GM12878 (cell line): Measurements from ENCODE around the gene NFKBIA. TPM values are rescaled to one million over a fixed set of nuclear protein-coding genes. Genes with fewer than 3 reads are reported as not detected.
A peak's percentile ranks its signal among the peaks of the same experiment; 100 is the strongest.
"Not testable (repeated sequence)": the region's sequence is repeated elsewhere in the genome, so short reads cannot be mapped to it uniquely, and the experiment has no call there.

Experiments
- ATAC-seq: fragments of 200-7000 bp; cut with Tn5 transposase; 3 replicates; pipeline ENCODE4 v1.9.1; 2020; ENCODE audit warnings: mild to moderate bottlenecking, moderate library complexity
- BruUV-seq: library from RNA; stranded (reverse); fragments of 400-500 nt; replicated peaks from 2 replicates; lab custom pipeline; 2021; lab: Mats Ljungman, UMichigan
- CTCF ChIA-PET: fragments of 300-600 bp; sonication (Branson Sonifier 250); formaldehyde crosslinking; extraction: SDS; loops from one replicate; lab custom pipeline; 2021; ENCODE audit warnings: inconsistent platforms; lab: Yijun Ruan, JAX
- POLR2A ChIA-PET: fragments of 350-600 bp; formaldehyde crosslinking; extraction: SDS; loops from one replicate; lab custom pipeline; 2021; ENCODE audit warnings: inconsistent platforms; lab: Charles Lee
- RAD21 ChIA-PET: fragments of 300-600 bp; sonication (Branson Sonifier 250); formaldehyde crosslinking; loops from one replicate; lab custom pipeline; 2023; ENCODE audit warnings: antibody characterized with exemption; ENCODE audit not compliant: unreplicated experiment; lab: Charles Lee
- SMC1A ChIA-PET: fragments of 300-600 bp; sonication (Branson Sonifier 250); formaldehyde crosslinking; loops from one replicate; lab custom pipeline; 2023; ENCODE audit not compliant: unreplicated experiment, uncharacterized antibody; lab: Charles Lee
- DNase-seq: peaks from one replicate; pipeline ENCODE4 v3.0.0-alpha.2; 2011; ENCODE audit warnings: low read depth, low spot score
- FAIRE-seq: peaks from 3 replicates; lab custom pipeline; 2011; peaks lifted over from hg19 to GRCh38; lab: Jason Lieb, UNC
- H2AFZ ChIP-seq: 2 replicates; pipeline ENCODE4 v1.6.0; 2011; ENCODE audit warnings: low read depth, low read length, control low read depth; ENCODE audit not compliant: control insufficient read depth
- H3K27ac ChIP-seq: 2 replicates; pipeline ENCODE4 v1.5.1; 2011; ENCODE audit warnings: control low read depth; ENCODE audit not compliant: control insufficient read depth, insufficient read depth
- H3K27me3 ChIP-seq, 2 experiments: replicated peaks in 1 of 2; 2 replicates each; pipeline versions ENCODE4 v1.6.0 to v1.6.1; 2011; ENCODE audit warnings: low read length in 1 of 2; ENCODE audit not compliant: control insufficient read depth in 2 of 2, insufficient read depth in 2 of 2
- H3K36me3 ChIP-seq, 2 experiments: 2 replicates each; pipeline ENCODE4 v1.5.1; 2011; ENCODE audit warnings: low read length in 1 of 2; ENCODE audit not compliant: control insufficient read depth in 2 of 2, insufficient read depth in 2 of 2
- H3K4me1 ChIP-seq: 2 replicates; pipeline ENCODE4 v1.6.1; 2011; ENCODE audit warnings: mild to moderate bottlenecking, low read length, moderate library complexity, mixed read lengths; ENCODE audit not compliant: control insufficient read depth, insufficient read depth
- H3K4me2 ChIP-seq: 2 replicates; pipeline ENCODE4 v1.6.0; 2011; ENCODE audit warnings: control low read depth; ENCODE audit not compliant: control insufficient read depth, insufficient read depth
- H3K4me3 ChIP-seq: fragments of 200-600 bp; sonication (generic); 2 replicates; pipeline ENCODE4 v1.5.1; 2016
- H3K79me2 ChIP-seq: 2 replicates; pipeline ENCODE4 v1.6.0; 2011; ENCODE audit warnings: low read length; ENCODE audit not compliant: control insufficient read depth, insufficient read depth
- H3K9ac ChIP-seq: 2 replicates; pipeline ENCODE4 v1.8.0; 2011; ENCODE audit warnings: low read length, control low read depth, mixed read lengths; ENCODE audit not compliant: control insufficient read depth, insufficient read depth
- H3K9me3 ChIP-seq: replicated peaks from 3 replicates; pipeline ENCODE4 v1.5.1; 2011; ENCODE audit warnings: mild to moderate bottlenecking, low read length; ENCODE audit not compliant: control insufficient read depth, insufficient read depth
- H4K20me1 ChIP-seq: 2 replicates; pipeline ENCODE4 v1.6.0; 2011; ENCODE audit not compliant: control insufficient read depth, insufficient read depth
- EED ChIP-seq: sonication (generic); IDR thresholded peaks from 2 replicates; pipeline ENCODE4 v1.6.1; 2016; ENCODE audit warnings: antibody characterized with exemption, low read depth
- IKZF1 ChIP-seq: fragments of 450-650 bp; conservative IDR thresholded peaks from 2 replicates; pipeline ENCODE4 v1.6.1; 2017; ENCODE audit warnings: antibody characterized with exemption, mild to moderate bottlenecking
- IKZF2 ChIP-seq, 2 experiments: fragments of 450-650 bp; IDR thresholded peaks; 2 replicates each; pipeline ENCODE4 v1.6.1; 2017; ENCODE audit warnings: mild to moderate bottlenecking in 2 of 2, moderate library complexity in 2 of 2
- NRF1 ChIP-seq: conservative IDR thresholded peaks from 2 replicates; pipeline ENCODE4 v1.6.1; 2011; ENCODE audit warnings: mild to moderate bottlenecking, low read depth, low read length, improper control_type of control experiment
- SPI1 ChIP-seq: IDR thresholded peaks from 2 replicates; pipeline ENCODE4 v1.6.1; 2011; ENCODE audit warnings: low read depth, mild to moderate bottlenecking, low read length, moderate library complexity, borderline replicate concordance; ENCODE audit not compliant: insufficient read depth
- YBX1 ChIP-seq: fragments of 450-650 bp; IDR thresholded peaks from 2 replicates; pipeline ENCODE4 v1.6.1; 2016; ENCODE audit warnings: antibody characterized with exemption
- ZBED1 ChIP-seq: IDR thresholded peaks from 2 replicates; pipeline ENCODE4 v1.6.1; 2016; ENCODE audit warnings: borderline replicate concordance
- WGBS: methylation state at CpG from one replicate; pipeline ENCODE4 v1.1.6; 2016; ENCODE audit warnings: low lambda C conversion rate; ENCODE audit not compliant: insufficient replicate concordance, insufficient coverage; ENCODE audit errors: missing lambda C conversion rate; 5-methylcytosine and 5-hydroxymethylcytosine counted together
- in situ Hi-C: fragments of 300-500 bp; cut with MboI; formaldehyde crosslinking; loops from 9 replicates; pipeline ENCODE4 v1.14.3; 2018; ENCODE audit warnings: mixed read lengths
- intact Hi-C: fragments of 100-400 bp; cut with micrococcal nuclease; formaldehyde crosslinking; loops from one replicate; pipeline ENCODE4 v1.14.2; 2022; ENCODE audit not compliant: unreplicated experiment
- polyA plus RNA-seq, 11 experiments: library from polyadenylated mRNA; depleted of rRNA in 4 of 11; unstranded in 6 of 11; stranded (reverse) in 5 of 11; fragments of >200 nt; fragmentation: Nextera tagmentation in 4 of 11; fragmentation: Illumina TruSeq in 1 of 11; extraction: Ambion mirVana in 4 of 11; extraction: Trizol in 1 of 11; gene quantifications; 1 replicate in 1 of 11; 2 replicates in 10 of 11; pipeline versions ENCODE4 v1.2.1 to v1.2.3, GENCODE V29; 2011 to 2016; ENCODE audit warnings: inconsistent platforms in 2 of 11, missing spikeins in 2 of 11, low read depth in 1 of 11
- total RNA-seq, 4 experiments: library from RNA; depleted of rRNA in 3 of 4; stranded (reverse); fragments of >200 nt in 3 of 4; fragmentation: Illumina TruSeq in 1 of 4; extraction: Trizol in 1 of 4; gene quantifications; 2 replicates each; pipeline versions ENCODE4 v1.2.1 to v1.2.3, GENCODE V29; 2013 to 2021

Gene NFKBIA
- total and polyA plus RNA-seq, 10 of the 15 experiments (the other 5 are each of a cell fraction or from before 2014, with no cell fraction given) = 123 to 419 (median 267) TPM

DNA sequence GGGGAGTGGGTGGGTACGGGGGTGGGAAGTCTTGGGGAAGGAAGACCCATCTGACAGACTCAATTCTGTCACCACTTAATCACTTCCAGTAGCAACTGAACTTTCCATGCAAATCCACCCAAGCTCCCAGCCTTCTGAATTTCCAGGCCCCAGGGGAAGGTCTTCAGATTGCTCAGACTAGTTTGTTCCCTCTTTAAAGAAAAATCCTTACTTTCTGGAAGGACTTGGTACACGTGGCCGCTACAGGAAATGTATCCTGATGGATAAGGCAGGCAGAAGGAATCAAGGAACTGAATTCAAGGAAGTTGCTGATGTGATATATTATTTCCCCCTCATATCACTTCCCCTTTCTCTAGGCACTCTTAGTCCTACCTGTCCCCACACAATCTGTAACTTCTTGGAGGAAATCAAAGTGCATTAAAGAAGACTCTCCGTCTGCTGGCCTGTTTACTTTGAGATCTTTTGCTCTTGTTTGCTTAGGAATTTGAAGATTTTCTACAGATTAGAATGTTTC lies 6.4 kb downstream of the NFKBIA start:
- POLR2A ChIA-PET = interaction anchor here (1.0 kb wide), 1 partner anchor 77 kb away, joined by 3 read pairs; no protein-coding TSS in a partner anchor
- Histone ChIP-seq H3K9me3 (no peaks in the 10 kb centered on the region), H3K4me3 (no peak overlapping the region), H3K36me3 (peaks cover 12 to 17% of the 10 kb centered on the region in 2 experiments), H3K4me2 (no peak overlapping the region), H3K9ac (no peak overlapping the region), H4K20me1 (no peaks in the 10 kb centered on the region; the same call in 1 of the 2 replicates), H3K4me1 (no peaks in the 10 kb centered on the region; the same call in 1 of the 2 replicates), H2AFZ (no peak overlapping the region), H3K27me3 (no peaks in the 10 kb centered on the region), H3K79me2 (peaks cover 24% of the 10 kb centered on the region), H3K27ac (no peak overlapping the region)
- BruUV-seq = no TSS peak
- 11% methylated on average over 4 of the region's 4 CpGs for WGBS
- intact Hi-C loops = no loop called here
- CTCF ChIA-PET = interaction anchor here (0.6 to 2.2 kb wide), 5 partner anchors 25 to 539 kb away, joined by 3 to 5 read pairs (median 3); no protein-coding TSS in a partner anchor
- RAD21 ChIA-PET = interaction anchor here (0.6 to 1.6 kb wide), 8 partner anchors 16 to 168 kb away, joined by 3 to 8 read pairs (median 4); partner anchors contain the start of gene PSMA6
- 0 out of 2 replicates have a peak, but pooled peaks have one; percentile 11 for TF ChIP-seq ZBED1
- peak; percentile 86 for TF ChIP-seq SPI1
- peak; percentile 76 for TF ChIP-seq IKZF1
- no peak for TF ChIP-seq YBX1
- TF ChIP-seq IKZF2 (IDR thresholded peaks at IDR 0.05) = peak; percentile 62 to 76
- no peak for TF ChIP-seq NRF1
- TF ChIP-seq EED = peak; percentile 51
- SMC1A ChIA-PET = interaction anchor here (1.2 to 2.0 kb wide), 3 partner anchors 18 to 183 kb away, joined by 5 to 7 read pairs (median 6); no protein-coding TSS in a partner anchor
- DNase-seq (no peak), ATAC-seq (peak; percentile 8), FAIRE-seq (no peak)
- in situ Hi-C loops = no loop called here

GRCh38 chr14:35396610-35397009 lies 7.9 kb downstream of the NFKBIA start:
- H3K9me3 ChIP-seq, H3K9ac ChIP-seq, H2AFZ ChIP-seq, H3K4me3 ChIP-seq, H4K20me1 ChIP-seq, H3K27ac ChIP-seq, H3K36me3 ChIP-seq, BruUV-seq, H3K79me2 ChIP-seq, intact Hi-C loops, FAIRE-seq, ATAC-seq, in situ Hi-C loops, H3K4me1 ChIP-seq, H3K4me2 ChIP-seq, H3K27me3 ChIP-seq, DNase-seq: not testable (repeated sequence)
- SMC1A ChIA-PET = interaction anchor here (1.1 kb wide), 1 partner anchor 96 kb away, joined by 4 read pairs; no protein-coding TSS in a partner anchor
- WGBS = 85% methylated on average over 7 of the region's 7 CpGs
- POLR2A ChIA-PET = interaction anchor here (0.6 kb wide), 1 partner anchor 84 kb away, joined by 3 read pairs; no protein-coding TSS in a partner anchor
- RAD21 ChIA-PET = interaction anchor here (1.6 kb wide), 1 partner anchor 167 kb away, joined by 6 read pairs; no protein-coding TSS in a partner anchor
- CTCF ChIA-PET = interaction anchor here (0.7 to 1.3 kb wide), 2 partner anchors 9 to 28 kb away, joined by 3 to 4 read pairs; no protein-coding TSS in a partner anchor
